ENCODE data around the gene LARGE2.

DNA sequence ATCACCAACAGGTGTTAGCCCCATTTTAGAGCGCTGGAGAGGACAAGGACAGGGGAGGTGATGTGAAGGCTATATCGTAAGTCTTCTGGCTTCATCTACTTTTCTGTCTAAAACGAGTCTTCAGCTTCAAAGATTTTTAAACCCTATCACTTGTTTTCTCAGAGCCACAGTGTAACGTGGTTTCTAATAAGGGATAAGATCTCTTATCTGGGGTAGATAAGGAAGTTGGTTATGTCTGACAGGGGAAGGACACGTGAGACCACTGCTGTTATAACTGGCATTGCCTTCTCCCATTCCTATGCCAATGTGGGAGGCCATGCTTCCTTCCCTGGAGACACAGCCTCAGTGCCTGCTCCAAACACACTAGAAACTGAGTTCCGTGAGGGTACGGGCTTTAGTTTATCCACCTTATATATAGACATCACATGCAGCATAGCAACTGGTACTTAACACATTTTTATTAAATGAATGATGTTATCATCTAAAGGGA is 39.3 kb downstream of the LARGE2 start:
- TF ChIP-seq, protein P1, sequence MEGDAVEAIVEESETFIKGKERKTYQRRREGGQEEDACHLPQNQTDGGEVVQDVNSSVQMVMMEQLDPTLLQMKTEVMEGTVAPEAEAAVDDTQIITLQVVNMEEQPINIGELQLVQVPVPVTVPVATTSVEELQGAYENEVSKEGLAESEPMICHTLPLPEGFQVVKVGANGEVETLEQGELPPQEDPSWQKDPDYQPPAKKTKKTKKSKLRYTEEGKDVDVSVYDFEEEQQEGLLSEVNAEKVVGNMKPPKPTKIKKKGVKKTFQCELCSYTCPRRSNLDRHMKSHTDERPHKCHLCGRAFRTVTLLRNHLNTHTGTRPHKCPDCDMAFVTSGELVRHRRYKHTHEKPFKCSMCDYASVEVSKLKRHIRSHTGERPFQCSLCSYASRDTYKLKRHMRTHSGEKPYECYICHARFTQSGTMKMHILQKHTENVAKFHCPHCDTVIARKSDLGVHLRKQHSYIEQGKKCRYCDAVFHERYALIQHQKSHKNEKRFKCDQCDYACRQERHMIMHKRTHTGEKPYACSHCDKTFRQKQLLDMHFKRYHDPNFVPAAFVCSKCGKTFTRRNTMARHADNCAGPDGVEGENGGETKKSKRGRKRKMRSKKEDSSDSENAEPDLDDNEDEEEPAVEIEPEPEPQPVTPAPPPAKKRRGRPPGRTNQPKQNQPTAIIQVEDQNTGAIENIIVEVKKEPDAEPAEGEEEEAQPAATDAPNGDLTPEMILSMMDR (IDR thresholded peaks at IDR 0.05; ENCODE audit: insufficient read depth, low read depth, low read length): no peak
- TF ChIP-seq EZH2 (IDR thresholded peaks at IDR 0.05; ENCODE audit: insufficient read depth, low read length): no peak

All from astrocyte (in vitro differentiated cells and primary cell).